Measurements from ENCODE around the gene TFAP2E.

DNA sequence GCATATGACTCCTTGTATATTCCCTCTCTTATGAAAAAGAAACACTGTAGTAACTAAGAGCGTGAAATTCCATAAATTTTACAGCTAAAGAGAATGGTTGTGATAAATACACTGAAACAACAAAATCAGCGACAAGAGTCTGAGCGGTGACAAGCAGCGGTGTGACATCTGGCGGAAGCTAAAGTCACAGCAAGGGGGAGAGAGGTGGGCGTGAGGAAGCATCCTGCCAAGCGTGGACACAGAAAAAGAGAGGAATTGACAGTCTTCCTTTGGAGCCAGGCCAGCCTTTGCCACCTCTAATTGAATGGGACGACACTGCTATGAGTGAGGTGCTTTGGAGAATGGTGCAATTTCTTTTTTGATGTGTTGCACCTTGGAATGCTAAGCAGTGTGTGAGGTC lies 42.3 kb downstream of the TFAP2E start:
- TF ChIP-seq CTCF (IDR thresholded peaks at IDR 0.05) (no peak), POLR2AphosphoS5 (IDR thresholded peaks at IDR 0.05) (no peak), POLR2A (IDR thresholded peaks at IDR 0.05) (no peak), EP300 (IDR thresholded peaks at IDR 0.05) (no peak)

Measured in stomach (tissue), 4 donors.